ENCODE results near the gene CD70.
A peak's percentile ranks its signal among the peaks of the same experiment; 100 is the strongest.
"Not testable (repeated sequence)": the region's sequence is repeated elsewhere in the genome, so short reads cannot be mapped to it uniquely, and the experiment has no call there.

CD70 gene, protein sequence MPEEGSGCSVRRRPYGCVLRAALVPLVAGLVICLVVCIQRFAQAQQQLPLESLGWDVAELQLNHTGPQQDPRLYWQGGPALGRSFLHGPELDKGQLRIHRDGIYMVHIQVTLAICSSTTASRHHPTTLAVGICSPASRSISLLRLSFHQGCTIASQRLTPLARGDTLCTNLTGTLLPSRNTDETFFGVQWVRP

DNA sequence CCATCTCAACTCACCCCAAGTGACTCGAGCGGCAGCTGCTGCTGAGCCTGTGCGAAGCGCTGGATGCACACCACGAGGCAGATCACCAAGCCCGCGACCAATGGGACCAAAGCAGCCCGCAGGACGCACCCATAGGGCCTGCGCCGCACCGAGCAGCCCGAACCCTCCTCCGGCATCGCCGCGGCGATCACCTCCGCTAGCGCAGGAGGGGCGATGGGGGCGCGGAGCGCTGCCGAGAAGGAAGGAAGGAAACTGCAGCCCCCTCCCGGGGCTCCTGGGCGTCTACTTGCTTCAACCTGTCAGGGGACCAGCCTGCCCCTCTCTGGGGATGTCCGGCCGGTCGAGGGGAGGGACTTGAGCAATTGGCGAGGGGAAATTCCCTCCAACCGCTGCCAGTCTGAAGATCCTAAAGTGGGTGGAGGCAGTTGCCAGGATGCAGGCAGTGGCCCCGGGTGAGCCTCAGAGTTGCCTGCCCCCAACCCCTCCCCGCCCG lies at the start of gene CD70:
Gene CD70, minus strand, starts transcription at position 324 of the 493 bp plus-strand sequence. Its CDS starts 148 bp downstream, at position 176.
- DNase-seq (ENCODE audit: low spot score) = peak; percentile 79

DNA sequence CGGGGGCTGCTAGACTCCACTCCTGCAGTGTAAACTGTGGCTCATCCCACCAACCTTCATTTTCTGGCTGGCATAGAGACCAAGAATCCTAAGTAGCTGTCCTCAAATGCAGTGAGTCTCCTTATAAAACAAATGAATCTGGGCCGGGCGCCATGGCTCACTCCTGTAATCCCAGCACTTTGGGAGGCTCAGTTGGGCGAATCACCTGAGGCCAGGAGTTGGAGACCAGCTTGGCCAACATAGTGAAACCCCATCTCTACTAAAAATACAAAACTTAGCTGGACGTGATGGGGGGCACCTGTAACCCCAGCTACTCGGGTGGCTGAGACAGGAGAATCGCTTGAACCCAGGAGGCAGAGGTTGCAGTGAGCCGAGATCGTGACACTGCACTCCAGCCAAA lies 49.4 kb upstream of the CD70 start:
- DNase-seq (ENCODE audit: low spot score) = not testable (repeated sequence)

DNA sequence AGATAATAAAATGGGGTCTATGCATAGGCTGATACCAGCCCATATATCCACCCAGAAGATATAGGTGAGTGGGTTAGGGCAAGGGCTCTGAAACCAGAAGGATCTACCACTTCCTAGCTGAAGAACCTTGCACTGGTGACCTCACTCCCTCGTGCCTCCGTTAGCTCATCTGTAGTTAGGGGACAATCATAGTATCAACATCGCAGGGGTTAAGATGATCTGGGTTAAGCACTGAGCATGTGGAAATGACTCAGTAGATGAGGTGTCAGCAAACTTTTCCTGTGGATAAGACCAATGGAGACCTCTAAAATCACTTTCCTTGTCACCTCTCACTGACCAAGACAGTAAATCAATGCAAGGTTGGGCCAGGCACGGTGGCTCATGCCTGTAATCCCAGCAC lies 48.5 kb upstream of the CD70 start:
- peak; percentile 76 for DNase-seq (ENCODE audit: low spot score)

DNA sequence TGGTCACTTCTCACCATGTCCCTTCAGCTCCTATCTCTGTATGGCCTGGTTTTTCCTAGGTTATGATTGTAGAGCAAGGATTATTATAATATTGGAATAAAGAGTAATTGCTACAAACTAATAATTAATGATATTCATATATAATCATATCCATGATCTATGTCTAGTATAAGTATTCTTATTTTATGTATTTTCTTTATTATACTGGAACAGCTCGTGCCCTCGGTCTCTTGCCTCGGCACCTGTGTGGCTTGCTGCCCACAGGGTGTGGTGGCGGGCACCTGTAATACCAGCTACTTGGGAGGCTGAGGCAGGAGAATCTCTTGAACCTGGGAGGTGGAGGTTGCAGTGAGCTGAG lies 42.5 kb upstream of the CD70 start:
- DNase-seq (ENCODE audit: low spot score) = not testable (repeated sequence)

DNA sequence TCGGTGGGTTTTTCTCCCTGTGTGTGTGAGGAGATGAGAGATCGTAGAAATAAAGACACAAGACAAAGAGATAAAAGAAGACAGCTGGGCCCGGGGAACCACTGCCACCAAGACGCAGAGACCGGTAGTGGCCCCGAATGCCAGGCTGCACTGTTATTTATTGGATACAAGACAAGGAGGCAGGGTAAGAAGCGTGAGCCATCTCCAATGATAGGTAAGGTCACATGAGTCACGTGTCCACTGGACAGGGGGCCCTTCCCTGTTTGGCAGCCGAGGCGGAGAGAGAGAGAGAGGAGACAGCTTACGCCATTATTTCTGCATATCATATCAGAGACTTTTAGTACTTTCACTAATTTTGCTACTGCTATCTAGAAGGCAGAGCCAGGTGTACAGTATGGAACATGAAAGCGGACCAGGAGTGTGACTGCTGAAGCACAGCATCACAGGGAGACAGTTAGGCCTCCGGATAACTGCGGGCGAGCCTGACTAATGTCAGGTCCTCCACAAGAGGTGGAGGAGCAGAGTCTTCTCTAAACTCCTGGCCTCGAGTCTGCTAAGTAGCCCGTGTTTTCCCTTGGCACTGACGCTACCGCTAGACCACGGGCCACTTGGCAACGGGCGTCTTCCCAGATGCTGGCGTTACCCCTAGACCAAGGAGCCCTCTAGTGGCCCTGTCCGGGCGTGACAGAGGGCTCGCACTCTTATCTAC lies 42.0 kb upstream of the CD70 start:
- DNase-seq (ENCODE audit: low spot score) = peak; percentile 70

DNA sequence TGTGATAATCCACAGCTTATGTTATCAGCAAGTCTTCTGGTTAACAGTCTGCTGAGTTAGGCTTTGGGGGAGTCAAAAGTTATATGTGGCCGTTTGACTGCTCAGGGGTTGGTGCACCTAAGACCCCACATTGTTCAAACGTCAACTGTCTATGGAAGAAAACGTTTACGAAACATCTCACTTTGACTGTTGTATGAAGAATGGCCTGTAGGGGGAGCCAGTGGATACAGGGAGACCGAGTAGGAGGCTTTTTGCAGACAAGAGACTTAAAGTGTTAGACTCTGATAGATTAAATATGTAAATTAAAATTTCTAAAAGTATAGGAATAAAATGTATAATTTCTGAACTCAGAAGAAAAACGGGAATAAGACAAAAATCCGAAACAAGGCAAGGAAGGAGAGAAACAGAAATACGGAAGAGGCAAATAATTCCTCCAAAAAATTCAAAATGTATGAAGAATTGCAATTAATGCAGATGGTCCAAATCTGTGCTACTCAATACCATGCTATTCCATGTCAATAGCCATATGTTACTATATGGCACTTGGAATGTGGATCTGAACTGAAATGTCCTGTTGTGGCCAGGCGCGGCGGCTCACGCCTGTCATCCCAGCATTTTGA lies 41.2 kb upstream of the CD70 start:
- DNase-seq (ENCODE audit: low spot score) = peak; percentile 90

DNA sequence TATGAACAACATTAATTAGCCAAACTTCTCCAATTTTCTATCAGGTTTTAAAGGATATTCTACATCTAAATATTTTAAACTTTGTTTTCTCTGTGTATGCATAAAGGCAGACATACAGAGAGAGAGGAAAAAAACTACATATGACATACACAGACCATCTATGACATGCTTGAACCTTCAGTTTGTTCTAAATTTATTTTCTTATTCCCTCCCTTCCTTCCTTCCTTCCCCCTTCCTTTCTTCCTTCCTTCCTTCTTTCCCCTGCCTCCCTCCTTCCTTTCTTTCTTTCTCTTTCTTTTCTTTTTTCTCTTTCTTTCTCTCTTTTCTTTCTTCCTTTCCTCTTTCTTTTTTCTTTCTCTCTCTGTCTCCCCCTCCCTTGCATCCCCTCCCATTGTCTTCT lies 35.8 kb upstream of the CD70 start:
- no peak for DNase-seq (ENCODE audit: low spot score)

DNA sequence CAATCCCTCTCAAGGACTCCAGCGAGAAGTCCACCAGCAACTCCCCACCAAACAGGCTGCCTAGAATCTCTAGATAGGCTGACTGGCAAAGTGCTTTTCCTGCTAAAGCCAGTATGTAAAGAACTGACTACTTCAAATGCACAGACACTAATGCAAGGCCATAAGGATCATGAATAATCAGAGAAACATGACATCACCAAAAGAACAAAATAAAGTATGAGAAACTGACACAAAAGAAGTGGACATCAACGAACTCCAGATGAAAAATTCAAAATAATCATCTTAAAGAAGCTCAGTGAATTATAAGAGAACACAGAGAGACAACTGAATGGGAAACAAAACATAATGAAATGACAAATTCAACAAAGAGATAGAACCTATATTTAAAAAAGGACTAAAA lies 26.4 kb upstream of the CD70 start:
- no peak for DNase-seq (ENCODE audit: low spot score)

DNA sequence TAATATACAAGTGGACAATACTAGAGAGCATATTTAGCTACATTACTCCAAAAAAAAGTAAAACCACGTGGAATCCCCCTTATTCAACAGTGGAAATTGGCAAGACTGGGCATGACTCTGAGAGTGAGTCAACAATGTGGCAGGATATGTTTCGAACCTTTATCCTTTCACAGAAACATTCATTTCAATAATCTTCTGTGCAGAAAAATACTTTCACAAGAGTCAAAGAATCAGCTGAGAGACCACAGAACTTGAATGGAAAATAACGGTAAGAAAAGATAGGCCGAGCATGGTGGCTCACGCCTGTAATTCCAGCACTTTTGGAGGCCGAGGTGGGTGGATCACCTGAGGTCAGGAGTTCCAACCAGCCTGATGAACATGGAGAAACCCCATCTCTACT lies 25.1 kb upstream of the CD70 start:
- peak; percentile 86 for DNase-seq (ENCODE audit: low spot score)

DNA sequence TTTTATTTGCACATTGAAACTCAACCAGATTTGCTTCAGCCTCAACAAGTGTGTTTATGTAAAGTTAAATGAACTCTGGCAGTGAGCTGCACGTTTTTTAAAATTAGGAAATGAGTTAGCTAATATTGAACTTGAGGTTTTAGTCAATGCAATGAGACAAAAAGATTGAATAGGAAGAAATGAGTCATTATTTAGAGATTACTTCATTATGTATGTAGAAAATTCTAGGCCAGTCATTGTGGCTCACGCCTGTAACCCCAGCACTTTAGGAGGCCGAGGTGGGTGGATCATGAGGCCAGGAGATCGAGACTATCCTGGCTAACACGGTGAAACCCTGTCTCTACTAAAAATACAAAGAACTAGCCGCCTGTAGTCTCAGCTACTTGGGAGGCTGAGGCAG lies 22.8 kb upstream of the CD70 start:
- peak; percentile 72 for DNase-seq (ENCODE audit: low spot score)

DNA sequence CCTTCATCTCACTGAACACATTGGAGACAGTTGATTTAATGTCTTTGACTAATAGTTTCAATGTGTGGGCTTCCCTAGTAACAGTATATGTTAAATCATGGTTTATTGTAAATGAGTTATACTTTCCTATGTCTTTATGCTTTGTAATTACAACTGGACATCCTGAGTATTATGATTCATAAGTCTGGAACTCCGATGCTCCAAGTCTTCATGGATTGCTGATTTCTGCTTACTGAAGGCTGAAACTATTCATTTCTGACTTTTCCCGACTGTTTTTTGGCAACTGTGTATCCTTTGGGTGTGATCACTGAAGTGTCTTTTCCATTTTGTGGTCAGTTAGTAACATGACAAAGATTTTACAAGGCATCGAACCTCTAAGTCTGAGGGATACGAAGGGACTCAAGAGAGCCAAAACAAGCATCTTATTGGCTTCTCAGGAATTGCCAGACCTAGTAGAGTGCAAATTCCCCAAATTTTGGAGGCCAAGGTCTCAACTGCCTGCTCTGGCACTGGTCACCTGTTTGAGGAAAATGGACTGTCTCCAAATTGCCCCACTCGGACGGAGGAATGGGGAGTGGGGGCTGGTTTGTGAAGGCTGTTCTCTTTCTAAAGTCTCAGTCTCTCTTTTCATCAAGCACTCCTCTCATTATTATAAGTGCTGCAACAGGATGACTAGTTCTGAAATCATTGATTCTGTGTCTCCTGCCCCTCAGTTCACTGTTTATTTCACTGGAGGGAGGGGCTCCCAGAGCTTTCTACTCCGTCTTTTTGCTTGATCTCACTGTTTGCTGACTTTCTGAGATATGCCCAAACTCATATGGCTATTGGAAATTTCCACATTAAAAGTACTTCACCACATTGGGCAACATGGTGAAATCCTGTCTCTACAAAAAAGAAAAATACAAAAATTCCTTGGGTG lies 20.2 kb upstream of the CD70 start:
- DNase-seq (ENCODE audit: low spot score) = no peak

DNA sequence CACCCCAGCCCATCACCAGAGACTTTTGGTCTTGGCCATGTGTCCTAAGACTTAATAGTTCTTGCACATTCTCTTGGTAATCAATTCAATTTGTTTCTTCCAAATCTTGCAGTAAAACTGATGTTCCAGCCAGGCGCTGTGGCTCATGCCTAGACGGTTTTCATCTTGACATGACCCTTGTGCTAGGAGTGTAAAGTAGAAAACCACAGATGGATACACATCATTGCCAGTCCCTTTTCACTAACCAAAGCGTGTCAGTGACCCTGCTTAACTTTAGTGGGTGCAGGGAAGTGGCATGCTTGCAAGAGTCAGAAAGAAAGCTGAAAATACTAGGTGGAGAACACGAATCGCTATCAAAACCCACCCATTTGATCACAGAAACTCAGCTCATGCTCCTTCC lies 18.0 kb upstream of the CD70 start:
- DNase-seq (ENCODE audit: low spot score) = no peak

DNA sequence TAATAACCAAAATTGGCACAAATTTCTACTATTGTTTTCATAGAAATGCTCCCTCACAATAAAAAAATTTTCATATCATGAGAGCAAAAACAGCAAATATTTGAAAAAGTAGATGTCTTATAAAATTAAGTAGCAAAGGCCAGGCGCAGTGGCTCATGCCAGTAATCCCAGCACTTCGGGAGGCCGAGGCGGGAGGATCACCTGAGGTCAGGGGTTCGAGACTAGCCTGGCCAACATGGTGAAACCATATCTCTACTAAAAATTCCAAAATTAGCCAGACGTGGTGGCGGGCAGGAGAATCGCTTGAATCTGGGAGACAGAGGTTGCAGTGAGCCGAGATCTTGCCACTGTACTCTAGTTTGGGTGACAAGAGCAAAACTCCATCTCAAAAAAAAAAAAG lies 17.2 kb upstream of the CD70 start:
- not testable (repeated sequence) for DNase-seq (ENCODE audit: low spot score)

DNA sequence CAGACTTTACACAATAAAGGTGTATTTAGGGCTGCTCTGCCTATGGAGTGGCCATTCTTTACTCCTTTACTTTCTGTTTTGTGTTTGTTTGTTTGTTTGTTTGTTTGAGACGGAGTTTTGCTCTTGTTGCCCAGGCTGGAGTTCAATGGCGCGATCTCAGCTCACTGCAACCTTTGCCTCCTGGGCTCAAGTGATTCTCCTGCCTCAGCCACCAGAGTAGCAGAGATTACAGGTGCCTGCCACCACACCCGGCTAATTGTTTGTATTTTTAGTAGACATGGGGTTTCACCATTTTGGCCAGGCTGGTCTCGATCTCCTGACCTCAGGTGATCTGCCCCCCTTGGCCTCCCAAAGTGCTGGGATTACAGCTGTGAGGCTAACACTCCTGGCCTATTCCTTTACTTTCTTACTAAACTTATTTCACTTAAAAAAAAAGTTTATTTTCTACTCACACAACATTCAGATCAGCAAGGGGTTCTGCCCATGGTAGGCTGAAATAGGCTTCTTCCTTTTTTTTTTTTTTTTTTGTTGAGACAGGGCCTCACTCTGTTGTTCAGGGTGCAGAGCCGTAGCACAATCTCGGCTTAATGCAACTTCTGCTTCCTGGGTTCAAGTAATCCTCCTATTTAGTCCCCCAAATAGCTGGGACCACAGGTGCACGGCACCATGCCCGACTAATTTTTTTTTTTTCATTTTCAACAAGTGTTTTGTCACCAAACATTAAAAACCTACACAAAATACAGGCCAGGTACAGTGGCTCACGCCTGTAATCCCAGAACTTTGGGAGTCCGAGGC lies 15.5 kb upstream of the CD70 start:
- not testable (repeated sequence) for DNase-seq (ENCODE audit: low spot score)

DNA sequence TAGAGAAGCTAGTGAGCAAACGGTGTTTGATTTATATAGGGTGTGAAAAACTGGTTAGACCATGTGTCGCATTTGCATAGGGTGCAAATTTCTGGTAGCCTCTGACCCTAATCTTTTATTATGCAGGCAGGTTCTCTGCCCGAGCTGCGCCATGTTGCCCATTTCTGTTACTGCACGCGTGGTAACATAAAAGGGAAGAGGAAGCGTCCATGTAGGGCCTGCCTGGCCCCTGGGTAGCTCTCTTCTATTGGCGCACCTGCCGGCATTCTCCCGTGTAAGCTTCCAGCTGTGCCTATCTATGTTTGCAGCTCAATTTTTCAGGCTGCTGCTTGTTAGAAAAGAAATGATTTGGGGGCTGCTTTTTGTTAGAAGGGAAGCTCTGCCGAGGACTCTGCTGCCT lies 14.0 kb upstream of the CD70 start:
- DNase-seq (ENCODE audit: low spot score) = no peak

DNA sequence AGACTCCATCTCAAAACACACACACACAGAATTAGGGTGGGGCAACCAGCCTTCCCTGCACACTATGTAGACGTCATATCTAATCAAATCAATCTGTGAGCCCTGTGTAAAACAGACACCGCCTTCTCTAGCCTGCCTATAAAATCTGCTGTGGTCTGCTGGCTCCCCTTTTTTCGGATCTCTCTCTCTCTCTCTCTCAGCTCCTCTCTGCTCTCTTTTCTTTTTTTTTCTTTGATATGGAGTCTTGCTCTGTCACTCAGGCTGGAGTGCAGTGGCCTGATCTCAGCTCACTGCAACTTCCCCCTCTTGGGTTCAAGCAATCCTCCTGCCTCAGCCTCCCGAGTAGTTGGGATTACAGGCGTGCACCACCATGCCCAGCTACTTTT lies 11.8 kb upstream of the CD70 start:
- DNase-seq (ENCODE audit: low spot score) = no peak

DNA sequence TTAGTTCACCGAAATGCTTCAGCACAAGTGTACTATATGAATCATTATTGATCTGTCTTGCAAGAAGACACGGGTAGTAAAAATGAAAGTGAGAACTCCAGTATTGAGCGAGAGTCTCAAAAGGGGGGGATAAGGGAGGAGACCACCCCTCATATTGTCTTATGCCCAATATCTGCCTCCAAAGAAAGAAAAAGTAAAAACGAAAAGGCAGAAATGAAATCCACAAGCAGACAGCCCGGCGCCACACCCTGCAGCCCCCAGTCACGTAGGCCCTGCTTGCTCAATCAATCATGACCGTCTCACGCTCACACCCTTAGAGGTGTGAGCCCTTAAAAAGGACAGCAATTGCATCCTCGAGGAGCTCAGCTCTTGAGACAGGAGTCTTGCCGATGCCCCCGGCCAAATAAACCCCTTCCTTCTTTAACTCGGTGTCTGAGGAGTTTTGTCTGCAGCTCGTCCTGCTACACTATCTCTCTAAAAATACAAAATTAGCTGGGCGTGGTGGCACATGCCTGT lies 10.6 kb upstream of the CD70 start:
- peak; percentile 75 for DNase-seq (ENCODE audit: low spot score)

DNA sequence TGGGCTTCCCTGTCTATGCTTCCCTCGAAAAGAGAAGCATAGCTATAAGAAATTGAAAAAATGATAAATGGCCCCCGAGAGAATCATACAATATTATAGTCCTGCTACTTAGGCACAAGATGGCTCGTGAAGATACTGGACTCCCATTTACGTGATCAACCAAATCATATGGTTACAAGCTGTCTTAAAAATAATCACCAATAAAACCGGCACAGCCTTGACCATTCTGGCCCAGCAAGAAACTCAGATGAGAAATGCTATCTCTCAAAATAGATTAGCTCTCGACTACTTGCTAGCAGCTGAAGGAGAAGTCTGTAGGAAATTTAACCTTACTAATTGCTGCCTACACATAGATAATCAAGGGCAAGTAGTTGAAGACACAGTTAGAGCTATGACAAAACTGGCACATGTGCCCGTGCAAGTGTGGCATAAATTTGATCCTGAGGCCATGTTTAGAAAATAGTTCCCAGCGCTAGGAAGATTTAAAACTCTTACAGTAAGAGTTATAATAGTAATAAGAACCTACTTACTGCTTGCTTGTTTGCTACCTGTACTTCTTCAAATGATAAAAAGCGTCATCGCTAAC lies 10.1 kb upstream of the CD70 start:
- not testable (repeated sequence) for DNase-seq (ENCODE audit: low spot score)

DNA sequence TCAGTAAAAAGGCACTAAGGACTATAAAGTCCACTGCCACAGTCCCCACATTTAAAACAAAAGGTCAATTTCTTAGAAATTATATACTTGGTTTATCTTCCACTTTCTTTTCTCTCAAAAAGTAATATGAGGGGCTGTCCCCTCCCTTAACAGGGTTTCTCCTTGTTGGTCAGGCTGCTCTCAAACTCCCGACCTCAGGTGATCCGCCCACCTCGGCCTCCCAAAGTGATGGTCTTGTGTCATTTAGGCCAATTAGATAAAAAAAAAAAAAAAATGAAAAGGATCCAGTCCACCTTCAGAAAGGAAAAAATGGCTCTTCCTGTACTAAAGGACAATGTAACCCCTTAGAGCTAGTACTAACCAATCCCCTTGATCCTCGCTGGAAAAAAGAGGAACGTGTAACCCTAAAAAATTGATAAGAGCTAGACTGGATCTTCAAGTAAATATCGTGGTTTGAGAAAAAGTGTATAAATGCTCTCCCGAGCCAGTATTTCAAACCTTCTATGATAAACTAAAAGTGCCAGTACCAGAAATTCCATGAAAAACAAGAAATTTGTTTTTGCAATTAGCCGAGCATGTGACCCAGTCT lies 9.0 kb upstream of the CD70 start:
- DNase-seq (ENCODE audit: low spot score) = no peak

DNA sequence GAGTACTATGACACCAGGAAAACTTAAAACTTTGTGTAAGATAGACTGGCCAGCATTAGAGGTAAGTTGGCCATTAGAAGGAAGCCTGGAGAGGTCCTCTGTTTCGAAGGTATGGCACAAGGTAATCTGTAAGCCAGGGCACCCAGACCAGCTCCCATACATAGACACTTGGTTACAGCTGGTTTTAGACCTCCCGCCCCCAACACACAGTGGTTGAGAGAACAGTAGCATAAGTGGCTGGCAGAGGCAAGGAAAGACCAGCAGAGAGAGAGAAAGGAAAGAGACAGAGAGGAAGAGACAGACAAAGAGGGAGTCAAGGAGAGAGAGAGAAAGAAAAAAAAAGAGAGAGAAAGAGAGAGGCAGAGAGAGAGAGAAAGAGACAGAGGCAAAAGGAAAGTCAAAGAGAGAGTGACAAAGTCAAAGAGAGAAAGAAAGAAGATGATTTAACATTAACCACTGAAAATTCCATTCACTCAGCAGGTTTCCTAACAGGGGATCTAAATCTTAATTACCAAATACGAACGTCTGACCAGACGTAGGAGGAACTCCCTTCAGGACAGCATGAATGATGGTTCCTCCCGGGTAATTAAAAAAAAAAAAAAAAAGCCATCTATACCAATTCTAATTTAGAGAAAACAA lies 7.4 kb upstream of the CD70 start:
- DNase-seq (ENCODE audit: low spot score) = not testable (repeated sequence)
